ENCODE results near the gene ZBTB14.

DNA sequence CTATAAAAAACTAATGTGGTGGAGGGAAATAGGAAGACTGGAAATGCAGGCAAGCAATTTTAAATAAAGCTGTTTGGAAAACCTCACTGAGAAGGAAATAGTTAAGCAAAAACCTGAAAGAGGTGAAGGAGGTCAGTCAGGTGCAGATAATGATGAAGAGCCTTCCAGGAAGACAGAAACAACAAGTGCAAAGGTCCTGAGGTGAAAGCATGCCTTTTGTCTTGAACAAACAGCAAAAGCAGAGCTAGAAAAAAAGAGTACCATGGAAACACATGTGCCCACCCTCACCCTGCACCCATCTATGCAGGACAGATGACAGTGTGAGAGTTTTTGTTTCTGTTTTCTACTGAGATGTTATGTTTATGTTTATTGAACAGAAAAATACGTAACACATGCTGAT is 8.1 kb upstream of the ZBTB14 start:
- TF ChIP-seq, protein P1, sequence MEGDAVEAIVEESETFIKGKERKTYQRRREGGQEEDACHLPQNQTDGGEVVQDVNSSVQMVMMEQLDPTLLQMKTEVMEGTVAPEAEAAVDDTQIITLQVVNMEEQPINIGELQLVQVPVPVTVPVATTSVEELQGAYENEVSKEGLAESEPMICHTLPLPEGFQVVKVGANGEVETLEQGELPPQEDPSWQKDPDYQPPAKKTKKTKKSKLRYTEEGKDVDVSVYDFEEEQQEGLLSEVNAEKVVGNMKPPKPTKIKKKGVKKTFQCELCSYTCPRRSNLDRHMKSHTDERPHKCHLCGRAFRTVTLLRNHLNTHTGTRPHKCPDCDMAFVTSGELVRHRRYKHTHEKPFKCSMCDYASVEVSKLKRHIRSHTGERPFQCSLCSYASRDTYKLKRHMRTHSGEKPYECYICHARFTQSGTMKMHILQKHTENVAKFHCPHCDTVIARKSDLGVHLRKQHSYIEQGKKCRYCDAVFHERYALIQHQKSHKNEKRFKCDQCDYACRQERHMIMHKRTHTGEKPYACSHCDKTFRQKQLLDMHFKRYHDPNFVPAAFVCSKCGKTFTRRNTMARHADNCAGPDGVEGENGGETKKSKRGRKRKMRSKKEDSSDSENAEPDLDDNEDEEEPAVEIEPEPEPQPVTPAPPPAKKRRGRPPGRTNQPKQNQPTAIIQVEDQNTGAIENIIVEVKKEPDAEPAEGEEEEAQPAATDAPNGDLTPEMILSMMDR (IDR thresholded peaks at IDR 0.05) = no peak
- TF ChIP-seq, protein P2, sequence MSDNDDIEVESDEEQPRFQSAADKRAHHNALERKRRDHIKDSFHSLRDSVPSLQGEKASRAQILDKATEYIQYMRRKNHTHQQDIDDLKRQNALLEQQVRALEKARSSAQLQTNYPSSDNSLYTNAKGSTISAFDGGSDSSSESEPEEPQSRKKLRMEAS (CRISPR knock-in tag; IDR thresholded peaks at IDR 0.05) = no peak

Measured in WTC11 (cell line).